Activated CD4-positive, CD25-positive, alpha-beta regulatory T cell treated with anti-CD3 and anti-CD28 coated beads, Interleukin-2, amount 50 U/mL, for 24 hours (primary cell): ENCODE results near the gene PRPS1.
"Not testable (repeated sequence)": the region's sequence is repeated elsewhere in the genome, so short reads cannot be mapped to it uniquely, and the experiment has no call there.

Source experiments
- ATAC-seq, 2 donors: fragments of 150-1000 bp; cut with Tn5 transposase; one replicate each; pipeline ENCODE4 v1.10.0; 2021; ENCODE audit warnings: mild to moderate bottlenecking in 1 of 2, moderate library complexity in 1 of 2

PRPS1 gene

DNA sequence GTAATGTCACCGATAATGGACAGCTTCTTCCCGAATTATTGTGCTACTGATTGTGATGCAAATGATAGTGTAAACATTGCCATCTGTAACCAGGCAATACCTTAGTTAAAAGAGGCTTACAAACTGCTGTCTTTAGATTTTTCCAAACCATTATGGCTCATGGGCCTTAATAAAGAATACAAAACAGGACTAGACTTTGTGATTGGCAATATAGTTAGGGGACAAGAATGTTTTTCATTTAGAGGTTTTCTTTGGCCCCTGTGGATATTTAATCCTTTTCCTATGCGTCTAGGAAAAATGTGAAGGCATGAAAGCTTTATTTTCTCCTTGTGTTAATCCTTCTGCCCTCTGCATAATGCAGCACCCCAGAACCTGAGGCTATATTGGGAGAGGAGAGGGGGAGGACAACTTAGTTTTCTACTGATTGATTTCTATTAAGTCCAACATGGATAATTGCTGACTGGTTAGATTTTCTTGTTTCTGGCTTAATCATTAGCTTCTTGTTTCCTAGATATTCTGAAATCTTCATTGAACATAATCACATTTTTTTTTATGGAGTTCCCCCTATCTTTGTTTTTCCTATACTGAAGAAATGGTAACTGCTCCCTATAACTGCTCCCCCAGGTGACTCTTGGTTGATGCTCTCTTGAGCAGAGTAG lies 1.9 kb downstream of the PRPS1 start:
- no peak for ATAC-seq

DNA sequence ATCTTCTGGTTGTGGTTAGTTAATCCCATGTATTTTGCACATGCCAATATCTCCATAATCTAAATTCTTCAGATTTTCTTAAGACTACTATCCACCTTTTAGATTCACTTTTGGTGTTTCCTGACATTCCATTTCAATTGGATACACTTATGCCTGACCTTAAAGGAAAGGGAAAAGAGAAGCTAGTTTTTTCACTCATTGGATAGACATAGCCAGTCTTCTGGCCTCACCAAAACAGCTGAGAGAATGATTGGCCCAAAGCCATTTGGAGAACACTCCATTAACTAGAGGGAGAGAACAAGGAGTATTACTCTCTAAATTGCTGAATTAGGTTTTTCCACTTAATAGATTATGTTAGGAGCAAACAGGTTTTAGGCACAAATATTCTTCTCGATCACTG lies 4.0 kb downstream of the PRPS1 start:
- ATAC-seq: no peak

DNA sequence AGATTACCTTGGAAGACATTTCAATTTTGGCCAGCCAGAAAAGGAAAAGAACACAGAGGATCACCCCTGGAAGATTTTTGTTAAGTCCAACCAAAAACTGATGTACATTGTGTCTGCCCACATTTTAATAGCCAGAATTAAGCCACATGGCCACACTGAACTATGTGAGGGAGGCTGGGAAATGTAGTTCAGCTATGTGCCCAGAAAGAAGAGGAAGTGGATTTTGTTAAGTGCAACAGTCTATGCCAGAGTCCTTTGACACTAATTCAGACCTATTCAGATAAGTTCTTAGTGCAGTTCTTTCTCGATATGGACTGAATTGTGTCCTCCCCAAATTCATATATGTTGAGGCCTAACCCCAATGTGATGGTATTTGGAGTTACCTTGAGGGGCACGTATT lies 18.4 kb downstream of the PRPS1 start:
- no peak for ATAC-seq

DNA sequence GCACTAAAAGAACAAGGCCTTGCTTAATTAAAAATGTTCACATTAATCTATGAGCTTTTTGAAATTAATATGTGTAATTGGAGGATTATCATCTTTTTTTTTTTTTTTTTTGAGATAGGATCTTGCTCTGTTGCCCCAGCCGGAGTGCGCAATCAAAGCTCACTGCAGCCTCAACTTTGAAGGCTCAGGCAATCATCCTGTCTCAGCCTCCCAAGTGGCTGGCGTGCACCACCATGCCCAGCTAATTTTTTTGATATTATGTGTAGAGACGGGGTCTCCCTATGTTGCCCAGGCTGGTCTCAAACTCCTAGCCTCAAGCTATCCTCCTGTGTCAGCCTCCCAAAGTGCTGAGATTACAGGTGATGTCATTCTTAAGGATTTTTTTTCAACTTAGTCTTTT lies 20.0 kb downstream of the PRPS1 start:
- ATAC-seq: no peak

DNA sequence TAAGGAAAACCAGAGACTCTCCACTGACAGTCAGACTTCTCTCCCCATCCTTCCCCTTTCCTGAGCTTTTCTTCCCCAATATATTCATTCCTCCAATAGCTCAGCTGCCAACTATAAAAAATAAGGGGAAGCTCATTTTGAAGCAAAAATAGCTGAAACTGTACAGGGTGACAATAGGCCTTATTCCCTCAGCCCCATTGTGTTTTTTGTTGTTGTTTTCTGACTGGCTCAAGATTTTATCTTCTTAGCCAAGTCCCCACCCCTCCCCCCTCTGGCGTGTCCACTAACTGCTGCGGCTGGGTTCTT lies 26.2 kb downstream of the PRPS1 start:
- ATAC-seq: no peak

DNA sequence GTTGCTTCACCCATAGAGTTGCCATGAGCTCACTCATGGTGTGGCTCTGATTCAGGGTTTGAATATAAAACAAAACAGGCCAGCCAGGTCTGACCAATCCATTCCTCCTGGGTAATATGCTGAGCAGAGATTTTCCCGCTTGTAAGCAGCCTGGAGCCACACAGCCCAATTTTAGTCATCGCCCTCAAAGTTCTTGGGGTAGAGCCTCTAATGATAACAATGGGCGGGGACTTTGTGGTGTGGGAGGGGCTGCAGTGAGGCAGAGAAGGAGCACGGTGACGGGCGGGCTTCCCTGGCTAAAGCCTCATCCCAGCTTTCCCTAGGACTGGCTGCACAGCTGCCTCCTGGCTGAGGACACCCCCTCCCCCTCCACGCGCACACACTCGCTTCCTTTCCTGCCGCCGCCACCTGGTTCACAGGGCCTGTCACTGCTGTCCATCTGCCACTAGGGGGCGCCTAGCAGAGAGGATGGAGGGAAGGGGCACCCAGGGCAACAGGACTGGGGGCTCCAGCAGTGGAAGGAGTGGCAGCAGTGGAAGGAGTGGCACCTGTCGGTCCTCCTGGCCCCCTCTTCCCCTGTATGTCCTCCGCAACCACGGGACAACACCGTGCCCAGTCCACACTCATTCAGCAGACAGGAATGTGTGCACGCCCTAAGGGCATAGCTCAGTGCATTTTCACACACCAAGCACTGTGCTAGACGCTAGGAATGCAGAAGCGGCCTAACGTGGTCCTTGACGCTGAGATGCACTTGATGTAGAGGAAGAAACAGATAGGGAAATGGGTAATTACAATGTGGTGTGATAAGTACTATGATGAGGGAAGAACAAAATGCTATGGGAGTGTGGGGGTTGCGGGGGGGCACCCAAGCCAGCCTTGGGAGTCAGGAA lies 26.8 kb downstream of the PRPS1 start:
- ATAC-seq: peak; percentile 73 to 79

DNA sequence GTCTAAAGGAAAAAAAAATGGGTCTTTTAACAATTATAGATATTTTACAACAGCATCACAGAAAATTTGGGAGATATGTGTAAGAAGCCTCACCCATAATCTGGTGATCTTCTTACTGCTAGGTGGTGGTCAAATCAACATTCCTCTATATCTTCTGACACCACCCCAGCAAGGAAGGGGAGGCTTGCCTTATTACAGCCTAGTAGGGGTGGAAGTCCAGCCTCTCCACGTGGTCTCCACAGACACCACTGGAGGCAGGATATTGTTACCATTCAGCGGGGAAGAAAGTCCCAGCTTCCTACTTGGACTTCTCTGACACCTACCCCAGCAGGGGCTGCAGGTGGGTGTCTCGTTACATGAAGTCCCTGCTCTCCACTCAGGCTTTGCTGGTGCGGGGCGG lies 28.7 kb downstream of the PRPS1 start:
- no peak for ATAC-seq

DNA sequence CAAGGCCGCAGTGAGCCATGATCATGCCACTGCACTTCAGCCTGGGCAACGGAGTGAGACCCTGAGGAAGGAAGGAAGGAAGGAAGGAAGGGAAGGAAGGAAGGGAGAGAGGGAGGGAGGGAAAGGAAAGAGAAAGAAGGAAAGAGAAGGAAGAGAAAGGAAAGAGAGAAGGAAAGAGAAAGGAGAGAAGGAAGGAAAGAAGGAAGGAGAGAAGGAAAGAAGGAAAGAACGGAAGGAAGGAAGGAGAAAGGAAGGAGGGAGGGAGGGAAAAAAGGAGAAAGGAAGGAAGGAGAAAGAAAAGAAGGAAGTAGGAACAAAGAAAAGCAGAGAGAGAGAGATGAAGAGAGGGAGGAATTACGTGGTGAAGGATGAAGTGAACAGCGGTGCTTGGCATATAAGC lies 30.4 kb downstream of the PRPS1 start:
- no peak for ATAC-seq

DNA sequence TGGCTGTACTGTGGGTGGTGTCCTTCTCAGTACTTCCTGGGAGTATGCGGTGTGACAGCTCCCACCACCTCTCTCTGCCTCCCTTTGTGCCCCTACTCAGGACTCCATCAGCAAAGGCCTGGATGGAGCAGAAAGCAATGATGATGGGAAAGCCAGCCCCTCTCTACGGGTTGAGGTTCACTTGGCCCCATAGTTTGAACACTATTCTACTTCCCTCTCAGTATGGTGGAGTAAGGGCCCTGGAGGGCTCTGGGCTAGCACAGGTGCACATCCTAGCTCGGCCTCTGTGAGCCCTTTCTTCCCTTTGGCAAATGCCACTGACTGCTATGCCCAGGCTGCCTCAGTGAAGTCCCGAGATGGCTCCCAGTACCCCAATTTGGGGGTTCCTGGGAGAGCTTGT lies 31.0 kb downstream of the PRPS1 start:
- ATAC-seq: no peak

DNA sequence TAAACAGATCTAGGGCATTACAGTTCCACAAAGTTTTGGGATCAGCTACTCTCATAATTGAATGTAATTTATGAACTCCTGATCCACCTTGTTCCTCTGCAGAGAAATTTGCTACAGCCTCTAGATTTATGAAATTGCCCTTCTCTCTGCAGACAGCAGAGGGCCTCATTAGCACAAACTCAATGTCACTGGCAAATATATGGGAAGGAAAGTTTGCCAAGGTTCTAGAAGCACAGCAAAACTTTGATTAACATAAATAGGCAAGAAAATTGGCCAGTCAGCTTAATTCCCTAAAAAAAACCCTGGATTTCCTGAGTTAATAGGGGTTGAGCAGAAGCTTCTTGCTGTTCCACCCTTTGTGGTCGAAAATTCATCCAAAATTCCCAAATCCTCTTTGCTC lies 31.5 kb downstream of the PRPS1 start:
- ATAC-seq: no peak

DNA sequence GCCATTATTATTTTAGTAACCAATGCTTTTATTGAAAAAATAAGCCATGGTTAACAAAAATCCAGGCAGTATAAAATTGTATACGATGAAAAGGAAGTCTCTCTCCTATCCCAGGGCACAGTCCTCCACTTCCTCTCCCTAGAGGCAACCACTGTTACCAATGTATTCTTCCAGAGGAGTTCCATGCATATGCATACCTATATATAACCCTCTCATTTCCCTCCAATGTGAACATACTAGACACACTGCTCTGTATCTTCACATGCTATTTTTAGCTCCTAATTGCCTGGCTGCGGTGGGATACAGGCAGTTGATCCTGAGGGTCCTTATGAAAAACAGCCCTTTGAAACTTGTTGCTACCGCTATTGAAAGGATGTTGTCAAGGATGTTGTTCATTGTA lies 33.8 kb downstream of the PRPS1 start:
- ATAC-seq: no peak

DNA sequence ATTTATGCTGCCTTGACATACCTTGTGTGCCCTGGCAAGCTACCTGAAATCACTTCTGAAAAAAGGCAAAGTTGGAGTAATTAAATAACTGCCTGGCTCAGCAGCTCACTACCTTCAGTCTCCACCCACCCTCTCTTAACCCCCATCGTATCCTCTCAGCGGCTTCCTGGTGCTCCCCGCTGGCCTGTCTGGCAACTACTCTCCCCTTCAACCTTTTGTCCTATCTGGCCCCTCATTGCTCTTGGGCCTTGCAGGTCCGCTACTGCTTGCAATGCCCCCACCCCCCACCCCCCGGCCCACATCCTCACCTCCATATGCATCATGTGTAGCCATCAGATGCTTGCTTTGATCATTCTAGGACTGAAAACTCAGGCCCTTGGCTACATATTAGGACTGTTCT lies 34.5 kb downstream of the PRPS1 start:
- no peak for ATAC-seq

DNA sequence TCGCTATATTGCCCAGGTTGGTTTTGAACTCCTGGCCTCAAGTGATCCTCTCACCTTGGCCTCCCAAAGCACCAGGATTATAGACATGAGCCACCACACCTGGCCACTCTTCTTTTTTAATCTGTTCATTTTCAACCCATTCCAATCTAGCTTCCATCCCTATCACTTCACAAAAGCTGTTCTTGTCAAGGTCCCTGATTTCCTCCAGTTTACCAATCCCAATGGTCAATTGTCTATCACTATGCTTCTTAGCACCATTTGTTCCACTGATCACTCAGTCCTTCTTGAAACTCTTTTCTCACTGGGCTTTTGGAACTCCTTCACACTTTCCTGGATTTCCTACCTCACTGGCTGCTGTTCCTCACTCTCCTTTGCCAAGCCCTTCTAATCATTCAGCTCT lies 38.6 kb downstream of the PRPS1 start:
- ATAC-seq: no peak

DNA sequence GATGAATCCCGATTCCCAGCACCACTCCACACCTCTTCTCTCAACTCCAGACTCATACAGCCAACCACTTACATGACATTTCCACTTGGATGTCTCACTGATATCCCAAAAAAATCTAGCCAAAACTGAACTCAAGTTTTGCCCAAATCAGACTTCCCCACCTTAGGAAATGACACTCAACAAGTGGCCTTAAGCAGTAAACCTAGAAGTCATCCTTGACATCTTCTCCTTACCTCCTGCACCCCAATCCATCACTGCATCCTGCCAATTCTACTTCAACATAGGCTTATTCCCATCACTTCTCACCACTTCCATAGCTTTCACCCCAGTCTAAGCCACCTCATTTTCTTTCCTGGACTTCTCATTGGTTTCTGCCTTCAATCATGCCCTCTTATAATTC lies 39.1 kb downstream of the PRPS1 start:
- ATAC-seq: no peak

DNA sequence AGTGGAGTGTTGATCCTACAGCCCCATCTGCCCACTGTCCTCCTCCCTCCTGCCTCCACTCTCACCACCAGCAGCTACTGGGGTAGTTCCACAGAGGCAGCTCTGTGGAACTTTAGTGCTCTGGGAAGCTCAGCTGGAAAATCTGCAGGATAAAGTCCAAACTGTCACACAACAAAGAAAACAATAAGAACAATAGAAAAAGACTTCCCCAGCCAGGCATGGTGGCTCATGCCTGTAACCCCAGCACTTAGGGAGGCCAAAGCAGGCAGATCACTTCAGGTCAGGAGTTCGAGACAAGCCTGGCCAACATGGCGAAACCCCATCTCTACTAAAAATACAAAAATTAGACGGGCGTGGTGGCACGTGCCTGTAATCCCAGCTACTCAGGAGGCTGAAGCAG lies 40.4 kb downstream of the PRPS1 start:
- not testable (repeated sequence) for ATAC-seq

DNA sequence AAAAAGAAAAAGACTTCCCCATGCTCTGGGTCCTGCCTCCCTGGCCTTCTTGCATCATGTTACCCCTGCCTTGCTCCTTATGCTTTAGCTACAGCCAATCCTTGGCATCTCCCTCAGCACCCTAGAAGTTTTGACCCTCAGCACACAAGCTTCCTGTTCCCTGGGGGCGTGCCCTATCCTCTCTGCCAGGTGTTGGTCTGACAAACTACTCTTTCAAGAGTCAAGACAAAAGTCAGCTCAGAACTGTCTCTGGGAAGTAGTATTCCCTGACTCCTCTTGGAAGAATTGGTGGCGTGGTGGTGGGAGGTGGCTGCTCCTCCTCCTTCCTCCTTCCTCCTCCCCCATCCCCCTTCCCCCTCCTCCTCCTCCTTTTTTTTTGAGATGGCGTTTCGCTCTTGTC lies 41.0 kb downstream of the PRPS1 start:
- no peak for ATAC-seq

DNA sequence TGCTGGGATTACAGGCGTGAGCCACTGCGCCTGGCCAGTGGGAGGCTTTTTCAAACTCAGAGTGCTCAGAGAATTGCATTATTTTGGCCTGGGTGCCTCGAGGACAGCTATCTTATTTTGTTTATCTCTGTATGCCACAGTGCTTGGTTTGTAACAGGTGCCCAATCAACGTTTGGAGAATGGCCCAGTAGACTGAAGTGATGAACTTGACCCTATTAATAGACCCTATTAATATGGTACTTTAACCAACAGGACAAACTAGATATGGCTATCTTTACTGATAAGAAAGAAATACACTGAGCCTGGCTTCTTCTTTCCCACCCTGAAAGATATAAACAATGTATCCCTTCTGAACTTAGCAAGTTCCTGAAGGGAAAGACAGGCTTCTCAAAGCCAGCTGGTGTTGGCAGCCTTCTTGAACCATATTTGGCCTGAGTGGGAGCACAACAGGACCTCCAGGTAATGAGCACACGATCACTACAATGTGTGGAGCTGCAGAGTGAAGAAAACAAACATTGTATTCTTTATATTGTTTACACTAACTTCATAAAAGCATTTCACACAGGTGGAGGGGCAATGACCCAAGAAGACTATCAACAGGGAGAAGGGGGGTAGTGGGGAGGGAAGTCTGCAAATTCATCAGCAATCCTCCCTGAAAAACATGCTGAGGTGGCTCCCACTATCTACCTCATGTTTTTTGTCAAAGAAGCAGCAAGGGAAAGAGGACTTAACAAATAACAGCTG lies 41.7 kb downstream of the PRPS1 start:
- no peak for ATAC-seq

DNA sequence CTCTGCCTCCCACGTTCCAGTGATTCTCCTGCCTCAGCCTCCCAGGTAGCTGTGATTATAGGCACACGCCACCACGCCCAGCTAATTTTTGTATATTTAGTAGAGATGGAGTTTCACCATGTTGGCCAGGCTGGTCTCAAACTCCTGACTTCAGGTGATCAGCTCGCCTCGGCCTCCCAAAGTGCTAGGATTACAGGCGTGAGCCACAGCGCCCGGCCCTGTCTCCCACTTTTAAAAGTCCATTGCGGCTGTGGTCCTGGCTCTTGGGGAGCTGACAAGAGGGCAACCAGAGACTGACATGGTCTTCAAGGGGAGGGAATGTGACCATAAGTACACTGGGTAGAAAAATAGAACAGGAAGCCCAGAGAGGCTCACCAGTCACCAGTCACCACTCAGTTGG lies 42.9 kb downstream of the PRPS1 start:
- ATAC-seq: not testable (repeated sequence)

DNA sequence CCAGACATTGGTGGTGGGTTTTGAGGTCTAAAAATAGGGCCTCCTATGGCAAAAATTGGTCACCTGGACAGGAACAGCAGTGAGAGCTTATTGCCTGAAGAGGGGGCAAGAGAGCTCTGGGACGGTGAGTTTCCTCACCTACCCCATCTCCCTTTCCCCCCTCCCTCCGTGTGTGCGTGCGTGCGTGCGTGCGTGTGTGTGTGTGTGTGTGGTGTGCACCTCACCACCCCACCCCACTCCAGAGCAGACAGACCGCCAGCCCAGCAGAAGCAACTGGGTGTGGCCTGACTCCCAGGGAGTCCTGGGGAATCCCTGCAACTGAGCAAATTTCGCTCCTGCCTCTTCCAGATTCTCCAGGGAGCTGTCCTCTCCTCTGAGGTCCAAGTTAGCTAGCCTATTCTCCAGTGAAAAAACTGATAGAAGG lies 44.7 kb downstream of the PRPS1 start:
- peak; percentile 36 to 37 for ATAC-seq

DNA sequence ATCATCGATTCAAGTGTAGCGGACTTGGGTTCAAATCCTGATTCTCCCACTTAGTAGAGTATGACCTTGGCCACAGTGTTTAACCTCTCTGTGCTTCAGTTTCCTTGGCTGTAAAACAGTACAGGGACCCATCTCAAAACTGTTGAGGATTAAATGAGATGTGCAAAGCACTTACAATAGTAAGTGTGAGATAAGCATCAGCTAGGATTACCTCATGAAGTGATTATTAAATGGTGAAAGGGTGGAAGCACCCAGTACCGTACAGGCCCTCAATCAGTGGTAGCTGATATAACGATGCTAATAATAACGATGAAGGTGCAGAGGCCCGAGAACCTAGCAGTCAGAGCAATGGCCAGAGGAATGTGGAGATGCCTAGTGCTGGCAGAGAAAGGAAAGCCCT lies 45.1 kb downstream of the PRPS1 start:
- ATAC-seq: peak; percentile 1 to 2

DNA sequence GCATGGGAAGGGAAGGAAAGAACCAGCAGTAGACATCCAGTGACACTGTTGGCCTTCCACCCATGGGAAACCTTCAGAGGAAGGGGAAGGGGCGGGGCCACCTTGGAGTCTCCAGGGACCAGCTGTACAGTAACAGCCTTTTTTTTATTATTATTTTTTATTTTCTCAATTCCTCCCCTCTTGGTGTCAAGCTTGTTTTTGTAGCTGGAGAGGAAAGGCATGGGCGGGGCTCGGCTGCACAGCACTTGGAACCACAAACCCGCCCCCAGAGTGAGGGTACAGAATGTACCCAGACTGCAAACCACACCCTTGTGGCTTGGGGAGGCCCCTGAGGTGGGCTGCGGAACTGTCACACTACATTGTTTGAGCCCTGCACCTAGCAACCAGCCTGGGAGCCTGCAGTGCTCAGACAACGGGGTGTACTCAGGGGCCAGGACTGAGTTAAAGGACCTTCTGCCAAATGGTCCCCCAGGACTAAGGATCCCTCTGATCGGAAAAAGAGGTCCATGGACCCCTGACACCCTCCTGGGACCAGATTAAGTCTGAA lies 45.7 kb downstream of the PRPS1 start:
- peak; percentile 84 to 86 for ATAC-seq

DNA sequence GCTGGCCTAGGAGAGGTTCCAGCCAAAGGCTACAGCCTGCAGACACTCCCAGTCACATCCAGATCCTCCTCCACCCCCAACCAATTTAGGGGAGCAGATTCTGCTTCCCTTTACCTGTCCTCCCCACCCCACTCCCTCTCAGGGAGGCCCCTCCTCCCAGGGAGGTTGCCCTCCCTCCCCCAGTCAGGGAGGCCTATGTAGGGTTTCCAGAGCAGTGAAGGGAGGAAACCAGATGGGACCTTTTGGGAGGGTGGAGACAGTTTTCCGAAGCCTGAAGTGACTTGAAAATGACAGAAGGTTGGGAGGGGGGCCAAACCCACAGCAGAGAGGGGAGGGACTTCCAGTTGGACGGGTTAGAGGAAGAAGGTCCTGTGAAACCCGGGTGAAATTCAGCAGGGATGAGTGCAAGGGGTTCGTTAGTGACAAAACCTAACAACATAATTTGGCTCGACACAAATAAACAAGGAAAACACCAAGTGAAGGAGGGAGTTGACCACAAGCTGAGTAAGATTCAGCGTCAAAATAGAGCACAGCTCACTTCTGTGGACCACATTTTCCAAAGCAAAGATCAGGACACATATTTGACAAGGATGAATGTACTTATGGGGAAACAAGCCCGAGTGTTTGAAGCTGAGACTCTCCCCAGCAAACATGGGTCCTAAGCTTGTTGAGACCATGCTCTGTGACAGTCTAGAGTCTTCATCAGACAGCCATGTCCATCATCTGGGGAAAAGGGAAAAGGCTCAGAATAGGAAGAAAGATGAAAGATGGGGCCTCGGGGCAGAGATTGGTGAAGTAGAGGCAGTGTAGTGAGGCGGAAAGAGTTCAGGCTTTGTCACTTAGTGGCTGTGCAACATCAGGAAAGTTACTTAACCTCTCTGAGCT lies 46.4 kb downstream of the PRPS1 start:
- ATAC-seq: no peak

DNA sequence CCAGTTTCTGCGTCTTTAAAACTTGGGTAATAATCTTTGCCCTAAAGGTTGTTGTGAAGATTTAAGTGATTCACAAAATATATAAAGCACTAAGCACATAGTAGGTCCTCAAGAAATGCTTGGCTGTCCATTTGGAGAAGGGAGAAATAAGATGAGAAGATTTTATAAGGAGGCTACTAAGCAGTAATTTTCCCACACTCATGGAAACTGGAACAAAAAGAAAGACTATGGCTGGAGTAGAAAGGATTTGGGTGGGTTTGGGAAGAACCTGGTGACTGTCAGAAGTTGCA lies 47.0 kb downstream of the PRPS1 start:
- ATAC-seq: no peak
